Measurements from ENCODE around the gene JRKL. TPM values are rescaled to one million over a fixed set of nuclear protein-coding genes. Genes with fewer than 3 reads are reported as not detected.
"Not testable (repeated sequence)": the region's sequence is repeated elsewhere in the genome, so short reads cannot be mapped to it uniquely, and the experiment has no call there.

Gene JRKL
- total RNA-seq, 3 donors from 2014 or later: 9.4 to 9.9 (median 9.8) TPM

DNA sequence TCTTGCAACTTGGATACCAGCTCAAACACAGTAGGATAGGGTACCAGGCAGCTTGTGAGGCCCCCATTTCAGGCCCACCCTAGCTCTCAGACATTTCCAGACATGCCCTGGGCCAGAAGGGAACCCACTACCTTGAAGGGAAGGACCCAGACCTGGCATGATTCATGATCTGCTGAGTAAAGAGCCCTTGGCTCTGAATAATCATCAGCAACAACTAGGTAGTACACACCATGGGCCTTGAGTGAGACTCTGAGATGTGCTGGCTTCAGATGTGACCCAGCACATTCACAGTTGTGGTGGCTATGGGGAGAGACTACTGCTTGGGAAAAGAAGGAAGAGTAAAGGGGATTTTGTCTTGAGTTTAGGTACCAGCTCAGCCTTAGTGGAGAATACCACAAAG is 23.6 kb downstream of the JRKL start:
- TF ChIP-seq, protein P1, sequence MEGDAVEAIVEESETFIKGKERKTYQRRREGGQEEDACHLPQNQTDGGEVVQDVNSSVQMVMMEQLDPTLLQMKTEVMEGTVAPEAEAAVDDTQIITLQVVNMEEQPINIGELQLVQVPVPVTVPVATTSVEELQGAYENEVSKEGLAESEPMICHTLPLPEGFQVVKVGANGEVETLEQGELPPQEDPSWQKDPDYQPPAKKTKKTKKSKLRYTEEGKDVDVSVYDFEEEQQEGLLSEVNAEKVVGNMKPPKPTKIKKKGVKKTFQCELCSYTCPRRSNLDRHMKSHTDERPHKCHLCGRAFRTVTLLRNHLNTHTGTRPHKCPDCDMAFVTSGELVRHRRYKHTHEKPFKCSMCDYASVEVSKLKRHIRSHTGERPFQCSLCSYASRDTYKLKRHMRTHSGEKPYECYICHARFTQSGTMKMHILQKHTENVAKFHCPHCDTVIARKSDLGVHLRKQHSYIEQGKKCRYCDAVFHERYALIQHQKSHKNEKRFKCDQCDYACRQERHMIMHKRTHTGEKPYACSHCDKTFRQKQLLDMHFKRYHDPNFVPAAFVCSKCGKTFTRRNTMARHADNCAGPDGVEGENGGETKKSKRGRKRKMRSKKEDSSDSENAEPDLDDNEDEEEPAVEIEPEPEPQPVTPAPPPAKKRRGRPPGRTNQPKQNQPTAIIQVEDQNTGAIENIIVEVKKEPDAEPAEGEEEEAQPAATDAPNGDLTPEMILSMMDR (IDR thresholded peaks at IDR 0.05): no peak
- Histone ChIP-seq H3K36me3 (ENCODE audit: low read depth) (no peaks in the 10 kb centered on the region), H3K4me1 (ENCODE audit: low read depth) (no peaks in the 10 kb centered on the region), H3K9me3 (no peaks in the 10 kb centered on the region), H3K4me3 (no peak overlapping the region)
- ATAC-seq (no peak), DNase-seq (no peak)
- intact Hi-C loops (cut with DNase I, micrococcal nuclease): no loop called here

GRCh38 chr11:96424693-96425092 is 34.9 kb downstream of the JRKL start:
- Histone ChIP-seq H3K36me3 (ENCODE audit: low read depth) (no peaks in the 10 kb centered on the region), H3K4me3 (no peak overlapping the region), H3K9me3 (no peaks in the 10 kb centered on the region), H3K4me1 (ENCODE audit: low read depth) (no peaks in the 10 kb centered on the region)
- intact Hi-C loops (cut with DNase I, micrococcal nuclease): no loop called here
- no peak for ATAC-seq
- TF ChIP-seq, protein P1 (IDR thresholded peaks at IDR 0.05): no peak
- no peak for DNase-seq

DNA sequence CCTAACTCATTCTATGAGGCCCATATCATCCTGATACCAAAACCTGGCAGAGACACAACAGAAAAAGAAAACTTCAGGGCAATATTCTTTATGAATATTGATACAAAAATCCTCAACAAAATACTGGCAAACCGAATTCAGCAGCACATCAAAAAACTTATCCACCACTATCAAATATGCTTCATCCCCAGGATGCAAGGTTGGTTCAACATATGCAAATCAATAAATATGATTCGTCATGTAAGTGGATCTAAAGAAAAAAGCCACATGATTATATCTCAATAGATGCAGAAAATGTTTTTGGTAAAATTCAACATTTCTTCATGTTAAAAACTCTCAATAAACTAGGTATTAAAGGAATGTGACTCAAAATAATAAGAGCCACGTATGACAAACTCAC is 40.9 kb downstream of the JRKL start:
- H3K4me1 ChIP-seq (ENCODE audit: low read depth): no peaks in the 10 kb centered on the region
- intact Hi-C loops (cut with DNase I, micrococcal nuclease): no loop called here
- no peaks in the 10 kb centered on the region for H3K9me3 ChIP-seq
- DNase-seq: no peak
- H3K36me3 ChIP-seq (ENCODE audit: low read depth): no peaks in the 10 kb centered on the region
- no peak for ATAC-seq
- no peak overlapping the region for H3K4me3 ChIP-seq
- TF ChIP-seq, protein P1 (IDR thresholded peaks at IDR 0.05): no peak

DNA sequence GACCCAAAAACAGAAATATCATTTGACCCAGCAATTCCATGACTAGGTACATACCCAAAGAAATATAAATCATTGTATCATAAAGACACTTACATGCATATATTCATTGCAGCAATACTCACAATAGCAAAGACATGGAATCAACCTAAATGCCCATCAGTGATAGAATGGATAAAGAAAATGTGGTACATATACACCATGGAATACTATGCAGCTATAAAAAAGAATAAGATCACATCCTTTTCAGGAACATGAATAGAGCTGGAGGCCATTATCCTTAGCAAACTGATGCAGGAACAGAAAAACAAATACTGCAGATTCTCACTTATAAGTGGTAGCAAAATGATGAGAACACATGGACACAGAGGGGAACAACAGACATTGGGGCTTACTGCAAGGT is 42.8 kb downstream of the JRKL start:
- H3K4me1 ChIP-seq (ENCODE audit: low read depth); H3K4me3 ChIP-seq; DNase-seq; intact Hi-C loops (cut with DNase I, micrococcal nuclease); ATAC-seq; H3K9me3 ChIP-seq; H3K36me3 ChIP-seq (ENCODE audit: low read depth): not testable (repeated sequence)

Small RNAs within 50 kb of the gene (microRNA-seq; reads per million reads assigned to microRNA genes)
- gene MIR1260B: not detected

Other genes starting within 250 kb of the JRKL start
- 10 to 100 TPM; 15.2 to 26.4 (median 15.8) TPM for gene MAML2, start 46.8 kb upstream of the JRKL start, total RNA-seq
- gene CCDC82, start 101 bp upstream of the JRKL start, total RNA-seq: 10 to 100 TPM; 16.5 to 26.0 (median 22.2) TPM